ENCODE results near the gene GPRIN1. TPM values are rescaled to one million over a fixed set of nuclear protein-coding genes. Genes with fewer than 3 reads are reported as not detected.
A peak's percentile ranks its signal among the peaks of the same experiment; 100 is the strongest.

Gene GPRIN1
- total and polyA plus RNA-seq, 3 donors from 2014 or later: 2.5 to 8.4 (median 5.7) TPM

GRCh38 chr5:176644294-176644693 is 34.3 kb upstream of the GPRIN1 start:
- Histone ChIP-seq H3K27me3 (no peaks in the 10 kb centered on the region), H3K4me1 (peaks cover 27% of the 10 kb centered on the region), H3K4me3 (no peak overlapping the region), H3K36me3 (ENCODE audit: low read depth, missing control alignments) (no peaks in the 10 kb centered on the region), H3K9me3 (no peaks in the 10 kb centered on the region), H3K27ac (no peak overlapping the region)
- TF ChIP-seq CTCF (IDR thresholded peaks at IDR 0.05) (no peak), POLR2A (IDR thresholded peaks at IDR 0.05) (no peak)
- 79 to 83% methylated on average over 2 to 9 of the region's 9 CpGs for WGBS, 2 donors
- intact Hi-C loops (cut with DNase I; ENCODE audit: low total_unique reads): no loop called here
- no peak for DNase-seq

- intact Hi-C loops (cut with DNase I; ENCODE audit: low total_unique reads): no loop called here
- H3K4me3 ChIP-seq: no peak overlapping the region
- H3K4me1 ChIP-seq: peaks cover 24% of the 10 kb centered on the region
- no peak for DNase-seq
- TF ChIP-seq CTCF (IDR thresholded peaks at IDR 0.05): no peak
- TF ChIP-seq POLR2A (IDR thresholded peaks at IDR 0.05): no peak
- no peaks in the 10 kb centered on the region for H3K27me3 ChIP-seq
- 80 to 88% methylated on average over 7 to 11 of the region's 11 CpGs for WGBS, 2 donors
- H3K27ac ChIP-seq: no peak overlapping the region
- no peaks in the 10 kb centered on the region for H3K36me3 ChIP-seq (ENCODE audit: low read depth, missing control alignments)
- no peaks in the 10 kb centered on the region for H3K9me3 ChIP-seq
These were observed 33.7 kb upstream of the GPRIN1 start for GRCh38 chr5:176643491-176644219.

- Histone ChIP-seq H3K9me3 (no peaks in the 10 kb centered on the region), H3K4me1 (peaks cover 16% of the 10 kb centered on the region), H3K27me3 (no peaks in the 10 kb centered on the region), H3K27ac (no peak overlapping the region), H3K36me3 (ENCODE audit: low read depth, missing control alignments) (no peaks in the 10 kb centered on the region), H3K4me3 (no peak overlapping the region)
- WGBS, 2 donors: 53 to 54% methylated on average over 8 to 15 of the region's 15 CpGs
- DNase-seq: peak; percentile 59
- intact Hi-C loops (cut with DNase I; ENCODE audit: low total_unique reads): no loop called here
- TF ChIP-seq CTCF (IDR thresholded peaks at IDR 0.05): no peak
These were observed 32.9 kb upstream of the GPRIN1 start for GRCh38 chr5:176642675-176643490.

GRCh38 chr5:176640616-176641015 is 30.7 kb upstream of the GPRIN1 start:
- 74 to 83% methylated on average over 4 of the region's 4 CpGs for WGBS, 2 donors
- TF ChIP-seq POLR2A (IDR thresholded peaks at IDR 0.05): no peak
- no peak for TF ChIP-seq CTCF (IDR thresholded peaks at IDR 0.05)
- Histone ChIP-seq H3K4me1 (peaks cover 8% of the 10 kb centered on the region), H3K9me3 (no peaks in the 10 kb centered on the region), H3K36me3 (ENCODE audit: low read depth, missing control alignments) (no peaks in the 10 kb centered on the region), H3K27me3 (no peaks in the 10 kb centered on the region), H3K27ac (no peak overlapping the region), H3K4me3 (no peak overlapping the region)
- intact Hi-C loops (cut with DNase I; ENCODE audit: low total_unique reads): no loop called here
- no peak for DNase-seq

All from testis (tissue), 3 donors.